Caco-2 (cell line): ENCODE data around the gene TXNRD2. TPM values are rescaled to one million over a fixed set of nuclear protein-coding genes. Genes with fewer than 3 reads are reported as not detected.

Experiments used
- BruUV-seq: library from RNA; stranded (reverse); fragments of 400-500 nt; replicated peaks from 2 replicates; lab custom pipeline; 2021; lab: Mats Ljungman, UMichigan
- CTCF ChIA-PET: fragments of 300-600 bp; sonication (Branson Sonifier 250); formaldehyde crosslinking; loops from one replicate; lab custom pipeline; 2022; ENCODE audit warnings: antibody characterized with exemption; lab: Charles Lee
- POLR2A ChIA-PET: fragments of 300-600 bp; sonication (Branson Sonifier 250); formaldehyde crosslinking; loops from one replicate; lab custom pipeline; 2022; ENCODE audit warnings: antibody characterized with exemption; lab: Charles Lee
- DNase-seq, 2 experiments: peaks; one replicate each; pipeline versions ENCODE4 v3.0.0 to v3.0.0-alpha.2; 2020 to 2022
- H3K27me3 ChIP-seq: replicated peaks from 2 replicates; pipeline ENCODE4 v1.6.0; 2011; ENCODE audit warnings: low read length; ENCODE audit not compliant: control insufficient read depth, insufficient read depth
- H3K36me3 ChIP-seq: 2 replicates; pipeline ENCODE4 v1.5.1; 2011; ENCODE audit warnings: low read length; ENCODE audit not compliant: control insufficient read depth, insufficient read depth
- H3K4me1 ChIP-seq: fragments of 250-450 bp; sonication (Bioruptor Pico); 2 replicates; pipeline ENCODE4 v1.5.1; 2020; ENCODE audit warnings: mild to moderate bottlenecking
- H3K4me3 ChIP-seq: 2 replicates; pipeline ENCODE4 v1.5.1; 2011; ENCODE audit warnings: low read depth, mild to moderate bottlenecking, control low read depth, low read length
- H3K9me3 ChIP-seq: fragments of 250-450 bp; sonication (Bioruptor Pico); 2 replicates; pipeline ENCODE4 v1.5.1; 2020; ENCODE audit warnings: mild to moderate bottlenecking, moderate library complexity
- H3K27ac Mint-ChIP-seq: one replicate; pipeline ENCODE4 v1.8.0; 2022; ENCODE audit warnings: mixed read lengths; ENCODE audit not compliant: unreplicated experiment
- H3K27me3 Mint-ChIP-seq: one replicate; pipeline ENCODE4 v1.8.0; 2022; ENCODE audit warnings: mixed read lengths; ENCODE audit not compliant: insufficient read depth, unreplicated experiment
- H3K36me3 Mint-ChIP-seq: one replicate; pipeline ENCODE4 v1.8.0; 2022; ENCODE audit warnings: mild to moderate bottlenecking, mixed read lengths; ENCODE audit not compliant: insufficient read depth, unreplicated experiment
- H3K4me1 Mint-ChIP-seq: one replicate; pipeline ENCODE4 v1.8.0; 2022; ENCODE audit warnings: low read depth, mixed read lengths; ENCODE audit not compliant: unreplicated experiment
- H3K4me3 Mint-ChIP-seq: one replicate; pipeline ENCODE4 v1.8.0; 2022; ENCODE audit warnings: mild to moderate bottlenecking, moderate library complexity, mixed read lengths; ENCODE audit not compliant: unreplicated experiment
- H3K9me3 Mint-ChIP-seq: one replicate; pipeline ENCODE4 v1.8.0; 2022; ENCODE audit warnings: mixed read lengths; ENCODE audit not compliant: unreplicated experiment
- intact Hi-C: fragments of 100-400 bp; cut with micrococcal nuclease; formaldehyde crosslinking; loops from one replicate; pipeline ENCODE4 v1.10.0; 2022; ENCODE audit not compliant: unreplicated experiment
- microRNA-seq: library from miRNA; unstranded; fragments of <30 nt; microRNA quantifications from one replicate; pipeline ENCODE4 v1.2.0, GENCODE V29; 2022
- total RNA-seq: library from RNA; stranded (reverse); gene quantifications from 2 replicates; pipeline ENCODE4 v1.2.3, GENCODE V29; 2022
- TF ChIP-seq, protein P1 (sequence below), 2 experiments: fragments of 200-600 bp in 1 of 2; IDR thresholded peaks; 1 replicate in 1 of 2; 2 replicates in 1 of 2; pipeline versions ENCODE4 v1.5.1 to v1.8.0; 2011 to 2022; ENCODE audit warnings: antibody characterized with exemption in 1 of 2, control low read depth in 1 of 2, inconsistent platforms in 1 of 2, low read depth in 1 of 2, low read length in 1 of 2, mild to moderate bottlenecking in 1 of 2, moderate library complexity in 1 of 2; ENCODE audit not compliant: insufficient read depth in 1 of 2, severe bottlenecking in 1 of 2, unreplicated experiment in 1 of 2

TXNRD2 gene
- total RNA-seq, 1 experiment from 2014 or later = 44.8 TPM

GRCh38 chr22:19826619-19826950 is 115.0 kb downstream of the TXNRD2 start:
- no peak for DNase-seq
- Mint-ChIP-seq H3K4me3 (no peak overlapping the region), H3K36me3 (no peaks in the 10 kb centered on the region), H3K4me1 (peaks cover 6% of the 10 kb centered on the region), H3K9me3 (no peaks in the 10 kb centered on the region), H3K27ac (no peak overlapping the region), H3K27me3 (no peaks in the 10 kb centered on the region)
- Histone ChIP-seq H3K4me3 (no peak overlapping the region), H3K9me3 (no peaks in the 10 kb centered on the region), H3K4me1 (peaks cover 17% of the 10 kb centered on the region), H3K27me3 (no peaks in the 10 kb centered on the region), H3K36me3 (no peaks in the 10 kb centered on the region)
- TF ChIP-seq, protein P1, sequence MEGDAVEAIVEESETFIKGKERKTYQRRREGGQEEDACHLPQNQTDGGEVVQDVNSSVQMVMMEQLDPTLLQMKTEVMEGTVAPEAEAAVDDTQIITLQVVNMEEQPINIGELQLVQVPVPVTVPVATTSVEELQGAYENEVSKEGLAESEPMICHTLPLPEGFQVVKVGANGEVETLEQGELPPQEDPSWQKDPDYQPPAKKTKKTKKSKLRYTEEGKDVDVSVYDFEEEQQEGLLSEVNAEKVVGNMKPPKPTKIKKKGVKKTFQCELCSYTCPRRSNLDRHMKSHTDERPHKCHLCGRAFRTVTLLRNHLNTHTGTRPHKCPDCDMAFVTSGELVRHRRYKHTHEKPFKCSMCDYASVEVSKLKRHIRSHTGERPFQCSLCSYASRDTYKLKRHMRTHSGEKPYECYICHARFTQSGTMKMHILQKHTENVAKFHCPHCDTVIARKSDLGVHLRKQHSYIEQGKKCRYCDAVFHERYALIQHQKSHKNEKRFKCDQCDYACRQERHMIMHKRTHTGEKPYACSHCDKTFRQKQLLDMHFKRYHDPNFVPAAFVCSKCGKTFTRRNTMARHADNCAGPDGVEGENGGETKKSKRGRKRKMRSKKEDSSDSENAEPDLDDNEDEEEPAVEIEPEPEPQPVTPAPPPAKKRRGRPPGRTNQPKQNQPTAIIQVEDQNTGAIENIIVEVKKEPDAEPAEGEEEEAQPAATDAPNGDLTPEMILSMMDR (IDR thresholded peaks at IDR 0.05; ENCODE audit: insufficient read depth in 1 of 2, low read depth in 1 of 2, low read length in 1 of 2, severe bottlenecking in 1 of 2, unreplicated experiment in 1 of 2) = no peak
- ChIA-PET CTCF (no interaction called here), POLR2A (no interaction called here)
- BruUV-seq = no TSS peak
- intact Hi-C loops = no loop called here

GRCh38 chr22:19825904-19826618 is 115.6 kb downstream of the TXNRD2 start:
- no TSS peak for BruUV-seq
- ChIA-PET POLR2A (no interaction called here), CTCF (no interaction called here)
- no peaks in the 10 kb centered on the region for H3K9me3 Mint-ChIP-seq
- no peaks in the 10 kb centered on the region for H3K27me3 Mint-ChIP-seq
- TF ChIP-seq, protein P1 (IDR thresholded peaks at IDR 0.05; ENCODE audit: insufficient read depth in 1 of 2, low read depth in 1 of 2, low read length in 1 of 2, severe bottlenecking in 1 of 2, unreplicated experiment in 1 of 2) = no peak
- no peak overlapping the region for H3K27ac Mint-ChIP-seq
- H3K4me3 Mint-ChIP-seq = no peak overlapping the region
- Histone ChIP-seq H3K4me3 (no peak overlapping the region), H3K4me1 (peaks cover 17% of the 10 kb centered on the region), H3K27me3 (no peaks in the 10 kb centered on the region), H3K9me3 (no peaks in the 10 kb centered on the region), H3K36me3 (no peaks in the 10 kb centered on the region)
- DNase-seq = no peak
- peaks cover 6% of the 10 kb centered on the region for H3K4me1 Mint-ChIP-seq
- intact Hi-C loops = no loop called here
- H3K36me3 Mint-ChIP-seq = no peaks in the 10 kb centered on the region

Small RNAs within 50 kb of the gene (microRNA-seq; reads per million reads assigned to microRNA genes)
- gene MIR4761 = not detected

Other genes with a start within 250 kb of the TXNRD2 start
- gene SEPTIN5, start 227.3 kb downstream of the TXNRD2 start, total RNA-seq = 1.00 and 1.3 TPM in 2 replicates
- gene GP1BB, start 218.3 kb downstream of the TXNRD2 start, total RNA-seq = 0.39 and 1.0 TPM in 2 replicates
- gene TBX1, start 181.0 kb downstream of the TXNRD2 start, total RNA-seq = 4.2 and 5.3 TPM in 2 replicates
- gene GNB1L, start 86.9 kb downstream of the TXNRD2 start, total RNA-seq = 13.4 and 15.8 TPM in 2 replicates
- gene RTL10, start 86.9 kb downstream of the TXNRD2 start, total RNA-seq = 27.5 and 29.7 TPM in 2 replicates
- 96.0 and 103 TPM in 2 replicates for gene COMT, start within 50 bp of the TXNRD2 start, total RNA-seq
- 9.8 and 12.0 TPM in 2 replicates for gene ARVCF, start 75.0 kb upstream of the TXNRD2 start, total RNA-seq
- gene TANGO2, start 79.3 kb upstream of the TXNRD2 start, total RNA-seq = 23.9 and 26.6 TPM in 2 replicates
- gene DGCR8, start 138.4 kb upstream of the TXNRD2 start, total RNA-seq = 53.1 and 60.0 TPM in 2 replicates
- gene RANBP1, start 174.3 kb upstream of the TXNRD2 start, total RNA-seq = 365 and 385 TPM in 2 replicates
- 41.1 and 43.0 TPM in 2 replicates for gene TRMT2A, start 175.4 kb upstream of the TXNRD2 start, total RNA-seq
- 39.9 and 45.7 TPM in 2 replicates for gene ZDHHC8, start 190.0 kb upstream of the TXNRD2 start, total RNA-seq
- gene CCDC188, start 209.2 kb upstream of the TXNRD2 start, total RNA-seq = not detected in 2 replicates